IPS-15b (cell line): ENCODE results near the gene SMYD3.
"Not testable (repeated sequence)": the region's sequence is repeated elsewhere in the genome, so short reads cannot be mapped to it uniquely, and the experiment has no call there.

Experiments
- H3K27me3 ChIP-seq: one replicate; pipeline ENCODE4 v1.6.1; 2013; ENCODE audit warnings: low read length; ENCODE audit not compliant: control insufficient read depth, insufficient read depth
- H3K36me3 ChIP-seq: one replicate; pipeline ENCODE4 v1.6.1; 2013; ENCODE audit warnings: low read length; ENCODE audit not compliant: control insufficient read depth, insufficient read depth
- H3K4me1 ChIP-seq: one replicate; pipeline ENCODE4 v1.6.1; 2013; ENCODE audit warnings: mild to moderate bottlenecking, low read length; ENCODE audit not compliant: control insufficient read depth, insufficient read depth
- H3K4me3 ChIP-seq: one replicate; pipeline ENCODE4 v1.5.1; 2013; ENCODE audit warnings: low read depth, low read length
- H3K9ac ChIP-seq: one replicate; pipeline ENCODE4 v1.6.1; 2013; ENCODE audit warnings: low read depth, mild to moderate bottlenecking, low read length
- H3K9me3 ChIP-seq: one replicate; pipeline ENCODE4 v1.6.1; 2013; ENCODE audit warnings: mild to moderate bottlenecking, low read length; ENCODE audit not compliant: control insufficient read depth, insufficient read depth

Gene SMYD3

DNA sequence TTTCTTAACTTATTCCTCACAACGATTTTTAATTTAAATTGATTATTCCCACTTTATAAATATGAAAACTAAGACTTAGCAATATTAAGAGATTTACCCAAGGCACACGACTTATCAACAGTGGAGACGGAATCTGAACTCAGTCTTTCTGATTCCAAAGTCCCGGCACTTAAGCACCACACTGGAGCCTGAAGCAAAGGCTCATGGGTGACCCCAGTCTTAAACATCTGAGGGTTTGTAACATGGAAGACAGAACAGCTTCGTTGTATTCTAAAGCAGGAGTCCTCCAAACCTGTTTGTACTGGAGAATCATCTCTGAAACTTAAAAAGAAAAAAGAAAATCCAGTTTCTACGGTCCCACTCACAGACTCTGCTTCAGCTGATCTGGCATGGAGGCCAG, 519.5 kb downstream of the SMYD3 start:
- Histone ChIP-seq H3K9ac (no peak overlapping the region), H3K36me3 (no peaks in the 10 kb centered on the region), H3K4me3 (no peak overlapping the region), H3K4me1 (no peaks in the 10 kb centered on the region), H3K27me3 (no peaks in the 10 kb centered on the region), H3K9me3 (no peaks in the 10 kb centered on the region)

DNA sequence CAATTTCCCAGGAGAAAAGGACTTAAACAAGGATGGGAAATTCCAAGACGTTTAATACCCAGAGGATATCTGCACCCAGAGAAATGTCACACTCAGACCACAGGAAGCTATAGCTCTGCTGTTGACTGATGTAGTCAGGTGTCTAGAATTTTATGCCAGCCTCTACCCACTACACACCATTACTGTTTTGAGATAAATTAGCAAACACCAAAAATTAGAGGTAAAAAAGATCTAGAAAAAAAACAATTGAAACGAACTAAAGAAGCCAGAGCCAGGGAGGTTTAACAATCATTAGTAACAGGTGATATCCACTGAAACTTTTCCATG, 519.9 kb downstream of the SMYD3 start:
- Histone ChIP-seq H3K4me1 (no peaks in the 10 kb centered on the region), H3K27me3 (no peaks in the 10 kb centered on the region), H3K36me3 (no peaks in the 10 kb centered on the region), H3K9me3 (no peaks in the 10 kb centered on the region), H3K4me3 (no peak overlapping the region), H3K9ac (no peak overlapping the region)

DNA sequence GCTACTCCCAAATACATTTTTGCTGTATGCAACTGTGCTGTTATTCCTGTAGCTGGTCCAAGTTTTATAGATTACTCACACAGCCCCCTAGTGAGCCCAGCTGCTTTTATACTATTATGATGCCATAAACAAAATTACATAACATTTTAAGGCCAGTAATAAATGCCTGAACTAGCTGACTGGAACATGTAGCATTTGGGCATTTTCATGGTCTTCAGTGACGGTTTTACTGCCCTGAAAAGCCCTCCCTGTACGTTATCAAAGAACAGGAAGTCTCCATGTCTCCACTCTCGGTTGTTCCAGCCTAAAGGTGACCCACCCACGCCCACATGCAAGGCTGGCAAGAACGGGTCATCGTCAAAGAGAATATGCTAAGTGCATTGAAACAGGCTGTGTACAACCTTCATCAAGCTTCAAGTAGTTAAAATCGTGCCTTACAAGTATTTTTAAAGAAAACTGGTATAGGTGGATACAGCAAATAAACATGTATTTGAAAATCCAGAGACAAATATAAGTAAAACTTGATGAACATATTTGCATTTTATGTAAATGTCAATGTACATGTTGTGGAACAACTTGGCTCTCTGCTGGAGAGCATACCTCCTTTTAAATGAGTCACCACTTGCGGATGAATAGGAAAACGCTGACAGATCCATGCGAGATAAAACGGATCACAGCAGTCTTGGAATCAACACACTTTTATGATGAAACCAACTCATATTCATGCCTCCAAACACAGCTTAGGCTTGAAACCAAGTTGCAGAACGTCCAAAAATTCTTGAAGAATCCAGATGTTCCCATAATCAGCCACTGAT, 520.5 kb downstream of the SMYD3 start:
- H3K4me3 ChIP-seq: no peak overlapping the region
- no peaks in the 10 kb centered on the region for H3K36me3 ChIP-seq
- no peak overlapping the region for H3K9ac ChIP-seq
- H3K27me3 ChIP-seq: no peaks in the 10 kb centered on the region
- no peaks in the 10 kb centered on the region for H3K4me1 ChIP-seq
- H3K9me3 ChIP-seq: no peaks in the 10 kb centered on the region

DNA sequence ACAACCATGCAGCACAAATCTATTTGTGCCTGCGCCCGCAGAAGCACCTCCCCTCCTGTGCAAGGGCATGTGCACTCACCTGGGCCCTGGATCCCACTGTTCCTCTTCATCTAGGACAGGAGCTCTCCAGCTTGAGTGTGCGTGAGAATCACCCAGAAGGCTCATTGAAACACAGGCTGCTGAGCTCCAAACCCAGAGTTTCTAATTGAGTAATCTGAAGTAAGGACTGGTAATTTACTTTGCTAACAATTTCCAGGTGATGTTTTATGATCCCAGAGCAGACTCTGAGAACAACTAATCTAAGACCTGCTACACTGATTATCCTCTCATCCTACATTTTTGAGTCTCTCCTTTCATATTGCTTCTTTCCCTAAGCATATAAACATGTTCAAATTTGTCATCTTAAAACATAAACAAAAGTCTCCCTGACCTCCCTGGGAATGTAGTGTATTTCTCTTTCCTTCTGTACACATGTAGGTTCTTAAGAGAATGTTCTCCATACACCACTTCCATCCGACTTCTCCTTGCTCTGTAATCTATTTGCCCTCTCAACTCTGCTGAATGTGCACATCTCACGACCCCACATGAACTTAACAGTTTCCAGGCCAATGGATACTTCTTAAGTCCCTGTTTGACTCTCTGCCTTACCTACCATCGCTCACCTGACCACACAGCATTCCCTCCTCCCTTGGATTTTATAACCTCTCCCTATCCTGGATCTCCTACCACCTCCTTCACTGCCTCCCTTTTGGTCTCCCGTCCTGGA, 522.5 kb downstream of the SMYD3 start:
- Histone ChIP-seq H3K9me3 (no peaks in the 10 kb centered on the region), H3K27me3 (no peaks in the 10 kb centered on the region), H3K36me3 (no peaks in the 10 kb centered on the region), H3K4me3 (no peak overlapping the region), H3K9ac (no peak overlapping the region), H3K4me1 (no peaks in the 10 kb centered on the region)

DNA sequence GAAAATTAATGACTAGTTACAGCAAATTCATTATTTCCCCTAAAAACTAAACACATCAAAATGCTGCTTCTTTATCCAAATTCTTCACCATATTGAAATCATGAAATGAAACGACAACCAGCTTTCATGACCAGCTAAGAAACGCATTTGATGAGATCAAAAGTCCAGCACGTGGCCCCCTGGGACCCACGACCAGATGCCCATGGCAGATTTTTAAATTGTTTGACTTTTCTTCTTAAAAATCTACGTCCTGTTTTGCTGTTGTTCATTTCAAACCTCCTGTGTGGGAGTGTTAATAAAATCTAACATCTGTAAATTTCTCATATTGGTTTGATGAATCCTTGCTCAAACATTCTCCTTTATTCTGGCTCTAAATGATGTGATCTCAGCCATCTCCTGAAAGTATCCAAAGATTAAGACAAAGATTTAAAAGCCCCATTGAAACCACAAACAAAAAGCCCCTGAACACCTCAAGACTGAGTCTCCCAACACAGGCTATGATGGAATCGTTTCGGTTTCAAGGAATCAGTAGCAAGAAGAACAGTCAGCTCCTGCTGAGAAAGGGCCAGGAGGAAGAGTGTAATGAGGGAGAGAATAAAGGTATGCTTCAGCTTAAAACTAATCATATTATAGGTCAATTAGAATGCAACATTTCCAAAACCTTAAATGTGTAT, 523.6 kb downstream of the SMYD3 start:
- Histone ChIP-seq H3K4me3 (no peak overlapping the region), H3K4me1 (no peaks in the 10 kb centered on the region), H3K9ac (no peak overlapping the region), H3K36me3 (no peaks in the 10 kb centered on the region), H3K9me3 (no peaks in the 10 kb centered on the region), H3K27me3 (no peaks in the 10 kb centered on the region)

DNA sequence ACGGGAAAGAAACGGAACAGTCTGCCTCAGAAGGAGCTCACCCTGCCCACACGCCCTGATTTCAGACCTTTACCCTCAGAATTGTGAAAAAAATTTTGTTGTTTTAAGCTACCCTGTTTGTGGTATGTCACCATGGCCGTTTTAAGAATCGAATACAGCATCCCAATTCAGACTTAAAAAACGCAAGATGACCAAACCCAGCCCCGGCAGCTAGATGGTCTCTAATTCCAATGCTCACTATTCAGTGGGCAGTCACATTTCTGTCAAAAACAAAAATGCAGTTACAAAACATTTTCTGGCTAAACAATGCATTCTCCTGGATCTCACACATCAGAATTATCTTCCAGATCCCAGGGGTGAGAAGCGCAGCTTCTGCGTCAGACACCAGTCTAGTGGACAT, 527.5 kb downstream of the SMYD3 start:
- Histone ChIP-seq H3K4me3 (no peak overlapping the region), H3K27me3 (no peaks in the 10 kb centered on the region), H3K36me3 (no peaks in the 10 kb centered on the region), H3K9me3 (no peaks in the 10 kb centered on the region), H3K4me1 (no peaks in the 10 kb centered on the region), H3K9ac (no peak overlapping the region)

DNA sequence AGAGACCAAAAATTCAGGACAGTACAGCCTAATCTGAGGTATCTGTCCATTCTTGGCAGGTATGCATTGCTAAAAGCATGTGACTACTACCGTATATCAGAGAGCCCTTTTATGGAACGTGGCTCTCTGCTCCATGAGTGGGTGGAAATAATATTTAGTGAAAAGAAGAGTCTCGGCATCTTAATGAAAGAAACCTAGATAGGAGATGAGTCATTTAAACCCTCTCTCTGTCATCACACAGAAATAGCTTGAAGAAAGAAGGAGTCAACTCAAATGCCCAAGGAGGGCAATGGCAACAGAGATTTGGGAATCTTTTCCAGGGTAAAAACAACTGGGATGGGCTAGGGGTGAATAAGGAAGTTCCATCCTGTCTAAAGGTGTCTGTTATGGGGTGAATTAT, 528.2 kb downstream of the SMYD3 start:
- Histone ChIP-seq H3K27me3 (no peaks in the 10 kb centered on the region), H3K4me3 (no peak overlapping the region), H3K36me3 (no peaks in the 10 kb centered on the region), H3K9me3 (no peaks in the 10 kb centered on the region), H3K4me1 (no peaks in the 10 kb centered on the region), H3K9ac (no peak overlapping the region)

DNA sequence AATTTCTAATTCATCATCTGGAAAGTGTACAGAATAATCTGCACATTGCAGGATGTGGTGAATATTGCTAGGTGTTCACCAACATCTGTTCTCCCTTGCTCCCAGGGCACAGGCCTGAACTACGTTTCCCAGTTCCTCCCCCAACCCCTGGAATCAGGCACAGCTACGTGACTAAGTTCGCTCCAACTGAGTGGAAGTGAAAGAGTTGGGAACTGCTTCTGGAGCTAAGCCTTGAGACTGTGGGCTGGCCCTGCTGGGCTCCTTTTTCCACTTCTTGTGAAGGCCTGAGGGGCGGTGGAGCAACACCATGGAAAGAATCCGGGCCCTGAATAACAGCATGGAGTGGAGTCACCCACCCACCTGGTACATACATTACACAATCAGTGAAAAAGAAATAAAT, 534.6 kb downstream of the SMYD3 start:
- Histone ChIP-seq H3K27me3 (no peaks in the 10 kb centered on the region), H3K4me1 (peaks cover 10% of the 10 kb centered on the region), H3K4me3 (no peak overlapping the region), H3K9ac (no peak overlapping the region), H3K36me3 (no peaks in the 10 kb centered on the region), H3K9me3 (no peaks in the 10 kb centered on the region)

DNA sequence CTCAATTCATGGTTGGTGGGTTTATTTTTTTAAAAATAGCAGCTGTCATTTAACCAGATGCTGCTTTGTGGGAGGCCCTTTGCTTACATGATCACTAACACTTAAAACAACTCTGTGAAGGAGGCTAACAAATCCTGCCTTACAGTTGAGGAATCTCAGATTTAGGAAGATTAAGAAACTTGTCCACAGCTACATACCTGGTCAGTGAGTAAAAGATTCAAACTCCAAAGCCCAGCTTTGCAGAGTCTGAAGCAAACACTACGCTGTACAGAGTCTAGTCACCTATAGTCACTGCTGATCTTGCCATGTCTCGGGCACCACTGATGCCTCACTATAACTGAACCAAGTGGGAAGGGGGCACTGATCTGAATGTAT, 535.4 kb downstream of the SMYD3 start:
- Histone ChIP-seq H3K9ac (no peak overlapping the region), H3K4me1 (peaks cover 10% of the 10 kb centered on the region), H3K27me3 (no peaks in the 10 kb centered on the region), H3K9me3 (no peaks in the 10 kb centered on the region), H3K36me3 (no peaks in the 10 kb centered on the region), H3K4me3 (no peak overlapping the region)

DNA sequence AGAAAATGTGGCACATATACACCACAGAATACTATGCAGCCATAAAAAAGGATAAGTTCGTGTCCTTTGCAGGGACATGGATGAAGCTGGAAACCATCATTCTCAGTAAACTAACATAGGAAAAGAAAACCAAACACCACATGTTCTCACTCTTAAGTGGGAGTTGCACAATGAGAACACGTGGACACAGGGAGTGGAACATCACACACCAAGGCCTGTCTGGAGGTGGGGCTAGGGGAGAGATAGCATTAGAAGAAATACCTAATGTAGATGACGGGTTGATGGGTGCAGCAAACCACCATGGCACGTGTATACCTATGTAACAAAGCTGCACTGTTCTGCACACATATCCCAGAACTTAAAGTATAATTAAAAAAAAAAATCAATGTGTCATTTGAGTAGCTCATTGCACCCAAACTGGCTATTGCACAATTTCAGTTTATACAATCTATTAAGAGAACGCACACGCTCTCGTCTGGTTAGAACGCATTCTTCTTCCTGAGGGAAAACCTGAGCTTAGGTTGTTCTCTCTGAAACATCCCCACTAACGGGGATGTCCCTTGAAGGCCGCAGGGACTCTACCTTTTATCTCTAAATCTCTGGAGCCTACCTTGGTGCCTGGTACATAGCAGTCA, 535.9 kb downstream of the SMYD3 start:
- not testable (repeated sequence) for H3K4me3 ChIP-seq, H3K27me3 ChIP-seq
- H3K4me1 ChIP-seq: peaks cover 10% of the 10 kb centered on the region

DNA sequence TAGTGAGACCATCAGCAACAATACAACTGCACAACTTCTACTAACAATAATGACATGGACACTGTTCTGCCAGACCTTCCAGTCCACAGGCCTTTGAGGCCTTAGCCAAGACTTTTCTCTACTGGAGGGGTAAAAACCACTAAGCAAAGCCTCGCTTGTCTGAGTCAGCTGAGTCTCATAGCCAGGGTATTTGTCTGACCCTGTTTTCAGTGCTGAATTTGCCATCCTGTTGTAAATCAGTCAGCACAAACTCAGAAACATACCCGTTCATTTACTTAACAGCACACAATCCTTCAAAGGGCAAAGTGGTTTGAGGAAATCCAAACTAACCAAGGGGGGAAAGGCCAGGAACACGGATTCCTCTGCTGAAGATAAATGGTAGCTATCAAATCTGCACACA, 537.8 kb downstream of the SMYD3 start:
- H3K4me3 ChIP-seq: no peak overlapping the region
- H3K9ac ChIP-seq: no peak overlapping the region
- H3K27me3 ChIP-seq: no peaks in the 10 kb centered on the region
- no peaks in the 10 kb centered on the region for H3K36me3 ChIP-seq
- H3K4me1 ChIP-seq: peaks cover 10% of the 10 kb centered on the region
- no peaks in the 10 kb centered on the region for H3K9me3 ChIP-seq

More for the DNA sequence above, 535.9 kb downstream of the SMYD3 start:
- not testable (repeated sequence) for H3K36me3 ChIP-seq, H3K9me3 ChIP-seq, H3K9ac ChIP-seq
